DMS114 treated with DMSO at 0.1 percent for 48 hours (cell line): Measurements from ENCODE around the gene C15orf39.

Experiments
- DNase-seq: peaks from one replicate; lab custom pipeline; 2025; ENCODE audit not compliant: unreplicated experiment; lab: John Stamatoyannopoulos, UW

Gene C15orf39

GRCh38 chr15:75195766-75196241, 5.9 kb upstream of the C15orf39 start:
- DNase-seq: no peak

GRCh38 chr15:75197062-75197630, 4.5 kb upstream of the C15orf39 start:
- no peak for DNase-seq

- no peak for DNase-seq
Measured at GRCh38 chr15:75198560-75199356, 2.9 kb upstream of the C15orf39 start.

- no peak for DNase-seq
Measured at GRCh38 chr15:75199357-75199940, 2.2 kb upstream of the C15orf39 start.

GRCh38 chr15:75200391-75200764, 1.3 kb upstream of the C15orf39 start:
- no peak for DNase-seq

GRCh38 chr15:75200765-75201615, 692 bp upstream of the C15orf39 start:
- DNase-seq: no peak

GRCh38 chr15:75202251-75203016, 752 bp downstream of the C15orf39 start:
- no peak for DNase-seq

GRCh38 chr15:75203017-75203907, 1.6 kb downstream of the C15orf39 start:
- DNase-seq: no peak

GRCh38 chr15:75203908-75204263, 2.2 kb downstream of the C15orf39 start:
- no peak for DNase-seq

GRCh38 chr15:75204340-75205063, 2.8 kb downstream of the C15orf39 start:
- peak; percentile 84 for DNase-seq

- no peak for DNase-seq
Measured at GRCh38 chr15:75205064-75205395, 3.3 kb downstream of the C15orf39 start.

GRCh38 chr15:75206006-75206405, 4.3 kb downstream of the C15orf39 start:
- DNase-seq: no peak

GRCh38 chr15:75206803-75207617, 5.3 kb downstream of the C15orf39 start:
- no peak for DNase-seq

GRCh38 chr15:75207618-75208500, 6.2 kb downstream of the C15orf39 start:
- no peak for DNase-seq

GRCh38 chr15:75208501-75209288, 7.0 kb downstream of the C15orf39 start:
- DNase-seq: no peak

- DNase-seq: no peak
Measured at GRCh38 chr15:75209289-75209676, 7.6 kb downstream of the C15orf39 start.

- no peak for DNase-seq
Measured at GRCh38 chr15:75210811-75211230, 9.1 kb downstream of the C15orf39 start.
